GM19468 (cell line): ENCODE data around the gene PDE3B.
"Not testable (repeated sequence)": the region's sequence is repeated elsewhere in the genome, so short reads cannot be mapped to it uniquely, and the experiment has no call there.

Source experiments
- ATAC-seq: cut with Tn5 transposase; IDR thresholded peaks from one replicate; pipeline ENCODE4 v1.9.1; 2021; ENCODE audit warnings: mild to moderate bottlenecking, moderate library complexity, moderate number of reproducible peaks; ENCODE audit not compliant: unreplicated experiment; ENCODE audit errors: extremely low read depth

The PDE3B gene

GRCh38 chr11:14863775-14864174 lies 220.2 kb downstream of the PDE3B start:
- not testable (repeated sequence) for ATAC-seq

- no peak for ATAC-seq
Measured at GRCh38 chr11:14872032-14872431, 228.4 kb downstream of the PDE3B start.

GRCh38 chr11:14873632-14874031 lies 230.0 kb downstream of the PDE3B start:
- no peak for ATAC-seq

GRCh38 chr11:14875163-14875562 lies 231.6 kb downstream of the PDE3B start:
- no peak for ATAC-seq

- ATAC-seq: no peak
Measured at GRCh38 chr11:14881576-14882193, 238.1 kb downstream of the PDE3B start.

- no peak for ATAC-seq
Measured at GRCh38 chr11:14882196-14882595, 238.6 kb downstream of the PDE3B start.

DNA sequence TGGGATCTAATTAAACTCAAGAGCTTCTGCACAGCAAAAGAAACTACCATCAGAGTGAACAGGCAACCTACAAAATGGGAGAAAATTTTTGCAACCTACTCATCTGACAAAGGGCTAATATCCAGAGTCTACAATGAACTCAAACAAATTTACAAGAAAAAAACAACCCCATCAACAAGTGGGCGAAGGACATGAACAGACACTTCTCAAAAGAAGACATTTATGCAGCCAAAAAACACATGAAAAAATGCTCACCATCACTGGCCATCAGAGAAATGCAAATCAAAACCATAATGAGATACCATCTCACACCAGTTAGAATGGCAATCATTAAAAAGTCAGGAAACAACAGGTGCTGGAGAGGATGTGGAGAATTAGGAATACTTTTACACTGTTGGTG lies 240.1 kb downstream of the PDE3B start:
- ATAC-seq: not testable (repeated sequence)

GRCh38 chr11:14884667-14885273 lies 241.2 kb downstream of the PDE3B start:
- no peak for ATAC-seq

DNA sequence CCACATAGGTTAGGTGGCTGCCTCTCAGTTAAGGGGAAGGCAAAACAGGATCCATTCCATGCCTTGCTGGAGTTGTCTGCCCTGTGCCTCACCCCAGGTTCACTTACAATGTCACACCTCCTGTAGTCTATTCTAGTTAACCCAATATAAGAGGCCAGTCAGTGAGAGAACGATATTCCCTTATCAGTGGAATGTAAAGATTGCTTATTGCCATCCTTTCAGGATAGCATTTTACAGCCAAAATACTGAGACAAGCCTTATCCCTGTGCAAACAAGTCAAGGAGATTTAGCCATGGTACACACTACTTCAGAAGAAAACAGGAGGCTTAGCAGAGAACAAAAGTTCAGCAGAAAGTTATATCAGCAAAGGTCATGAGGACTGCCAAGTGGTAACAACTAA lies 242.9 kb downstream of the PDE3B start:
- ATAC-seq: no peak

GRCh38 chr11:14891143-14892035 lies 247.8 kb downstream of the PDE3B start:
- ATAC-seq: peak; percentile 50

- ATAC-seq: peak; percentile 96
Measured at GRCh38 chr11:14892036-14892556, 248.5 kb downstream of the PDE3B start, which contains the start of gene CYP2R1. Gene CYP2R1, minus strand, starts transcription at chr11:14892231. Its CDS starts 26 bp downstream, at chr11:14892205.

DNA sequence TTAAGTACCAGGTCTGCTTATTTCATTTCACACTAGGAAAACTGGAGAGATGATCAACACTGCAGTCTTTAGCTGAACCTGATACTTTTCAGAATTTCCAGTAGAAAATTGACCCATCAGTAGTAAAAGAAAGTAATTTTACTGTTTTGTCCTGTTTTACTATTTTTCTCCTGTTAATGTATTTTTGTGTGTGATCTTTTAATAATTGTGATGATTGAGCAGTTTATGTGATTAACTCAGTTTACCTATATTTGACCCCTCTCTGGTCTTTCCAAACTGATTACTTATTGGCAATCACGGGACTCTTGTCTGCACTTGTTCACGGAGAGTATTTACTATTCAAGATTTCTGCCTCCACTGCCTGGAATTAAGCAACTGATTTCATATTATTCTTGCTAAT lies 249.0 kb downstream of the PDE3B start:
- no peak for ATAC-seq

- ATAC-seq: no peak
Measured at GRCh38 chr11:14894657-14895598, 251.3 kb downstream of the PDE3B start.

DNA sequence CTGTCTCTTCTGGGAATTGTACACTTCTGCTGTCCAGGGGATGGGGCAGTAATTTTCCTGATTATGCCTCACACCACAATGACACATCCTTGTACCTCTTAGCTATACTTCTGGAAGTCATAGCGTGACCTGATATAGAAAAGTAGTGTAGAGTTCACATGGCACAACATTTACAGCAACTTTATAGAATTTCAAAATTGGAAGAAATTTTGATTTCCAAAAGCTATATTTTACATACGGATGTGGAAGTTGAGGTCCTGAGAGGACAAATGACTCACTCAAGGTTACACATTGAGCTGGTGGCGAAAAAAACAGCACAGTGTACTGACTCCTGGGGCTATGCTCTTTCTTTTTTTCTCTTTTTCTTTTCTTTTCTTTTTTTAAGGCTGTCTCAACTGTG lies 254.8 kb downstream of the PDE3B start:
- no peak for ATAC-seq

- ATAC-seq: no peak
Measured at GRCh38 chr11:14898906-14899305, 255.3 kb downstream of the PDE3B start.

DNA sequence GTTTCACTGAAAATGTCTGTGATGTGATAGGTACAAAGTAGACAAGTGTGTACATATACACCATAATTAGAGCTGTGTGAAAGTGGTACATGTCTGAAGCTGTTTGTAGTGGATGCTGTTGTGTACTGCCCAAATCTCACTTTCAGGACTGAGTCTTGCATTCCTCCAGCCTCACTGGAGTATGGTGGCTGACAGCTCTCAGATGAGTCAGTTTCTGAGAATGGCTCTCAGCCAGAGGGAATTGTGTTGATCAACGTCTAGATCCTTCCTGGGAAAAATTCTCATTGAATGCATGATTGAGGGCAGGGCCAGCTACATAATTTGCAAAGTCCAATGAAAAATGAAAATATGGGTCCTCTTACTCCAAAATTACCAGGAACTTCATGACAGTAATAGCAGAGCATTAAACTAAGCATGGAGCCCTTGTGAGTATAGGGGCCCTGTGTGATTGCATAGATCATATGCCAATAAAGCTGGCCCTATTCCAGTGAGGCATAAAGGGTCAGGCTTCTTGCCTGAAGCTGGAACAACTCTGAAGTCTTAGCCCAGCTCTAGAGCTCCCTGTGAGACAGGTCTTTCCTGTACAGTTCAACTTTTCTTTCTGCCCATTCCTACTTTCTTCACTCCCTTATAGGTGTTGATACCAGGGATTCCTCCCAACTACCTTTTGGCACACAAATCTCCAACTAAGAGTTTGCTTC lies 259.2 kb downstream of the PDE3B start:
- ATAC-seq: no peak

GRCh38 chr11:14904745-14905103 lies 261.1 kb downstream of the PDE3B start:
- ATAC-seq: no peak

- peak; percentile 48 for ATAC-seq
Measured at GRCh38 chr11:14905104-14906033, 261.8 kb downstream of the PDE3B start.
